H1 (cell line): ENCODE data around the gene RSU1. TPM values are rescaled to one million over a fixed set of nuclear protein-coding genes. Genes with fewer than 3 reads are reported as not detected.

Experiments used
- CTCF ChIA-PET: fragments of 300-600 bp; sonication (Branson Sonifier 250); formaldehyde crosslinking; loops from one replicate; lab custom pipeline; 2021; ENCODE audit not compliant: partially characterized antibody; lab: Charles Lee
- POLR2A ChIA-PET: fragments of 300-600 bp; sonication (Branson Sonifier 250); formaldehyde crosslinking; loops from one replicate; lab custom pipeline; 2021; ENCODE audit warnings: inconsistent platforms; ENCODE audit not compliant: partially characterized antibody; lab: Charles Lee
- DNase-seq, 2 experiments: peaks; one replicate each; pipeline versions ENCODE4 v3.0.0 to v3.0.0-alpha.2; 2010 to 2022; ENCODE audit warnings: low spot score in 2 of 2, low read depth in 1 of 2, mixed read lengths in 1 of 2
- FAIRE-seq: peaks from 2 replicates; lab custom pipeline; 2011; peaks lifted over from hg19 to GRCh38; lab: Jason Lieb, UNC
- H2AFZ ChIP-seq: 2 replicates; pipeline ENCODE4 v1.8.1; 2012; ENCODE audit warnings: low read length, inconsistent platforms
- H2AK5ac ChIP-seq: 2 replicates; pipeline ENCODE4 v1.6.1; 2013; ENCODE audit warnings: low read depth, low read length
- H2BK120ac ChIP-seq: replicated peaks from 2 replicates; pipeline ENCODE3; 2013; ENCODE audit warnings: low read depth, low read length, inconsistent platforms
- H2BK12ac ChIP-seq: 2 replicates; pipeline ENCODE4 v1.6.1; 2013; ENCODE audit warnings: low read depth, low read length
- H2BK15ac ChIP-seq: 2 replicates; pipeline ENCODE4 v1.6.1; 2013; ENCODE audit warnings: low read length
- H2BK20ac ChIP-seq: 2 replicates; pipeline ENCODE4 v1.6.1; 2013; ENCODE audit warnings: low read length
- H2BK5ac ChIP-seq: 2 replicates; pipeline ENCODE4 v1.6.1; 2013; ENCODE audit warnings: low read depth, low read length
- H3K14ac ChIP-seq: 2 replicates; pipeline ENCODE4 v1.6.1; 2013; ENCODE audit warnings: inconsistent platforms; ENCODE audit not compliant: insufficient read length
- H3K18ac ChIP-seq: 2 replicates; pipeline ENCODE4 v1.6.1; 2013; ENCODE audit warnings: low read length; ENCODE audit errors: extremely low read depth
- H3K23ac ChIP-seq: 2 replicates; pipeline ENCODE4 v1.6.1; 2013; ENCODE audit warnings: inconsistent platforms; ENCODE audit not compliant: insufficient read length
- H3K23me2 ChIP-seq: 2 replicates; pipeline ENCODE4 v1.6.1; 2013; ENCODE audit warnings: low read depth, low read length
- H3K27ac ChIP-seq: 2 replicates; pipeline ENCODE4 v1.6.1; 2011; ENCODE audit warnings: low read depth, low read length, inconsistent platforms
- H3K27me3 ChIP-seq, 4 experiments: replicated peaks in 1 of 4; 1 replicate in 1 of 4; 2 replicates in 3 of 4; pipeline versions ENCODE4 v1.6.1 to v1.8.1; 2011 to 2013; ENCODE audit warnings: low read length in 3 of 4, mild to moderate bottlenecking in 3 of 4, inconsistent platforms in 2 of 4, mixed read lengths in 2 of 4, moderate library complexity in 1 of 4; ENCODE audit not compliant: control insufficient read depth in 3 of 4, insufficient read depth in 3 of 4; ENCODE audit errors: extremely low read depth in 1 of 4
- H3K36me3 ChIP-seq, 4 experiments: 2 replicates each; pipeline versions ENCODE4 v1.6.1 to v1.8.1; 2011 to 2013; ENCODE audit warnings: mild to moderate bottlenecking in 4 of 4, low read length in 3 of 4, moderate library complexity in 2 of 4, control low read depth in 1 of 4, inconsistent platforms in 1 of 4; ENCODE audit not compliant: insufficient read depth in 4 of 4, control insufficient read depth in 2 of 4
- H3K4ac ChIP-seq: replicated peaks from 2 replicates; pipeline ENCODE3; 2013; ENCODE audit warnings: low read length, low read depth, mixed read lengths, inconsistent platforms; ENCODE audit not compliant: insufficient read length
- H3K4me1 ChIP-seq, 4 experiments: replicated peaks in 1 of 4; 1 replicate in 1 of 4; 2 replicates in 3 of 4; pipeline versions ENCODE4 v1.6.1 to v1.8.1; 2011 to 2013; ENCODE audit warnings: low read length in 3 of 4, inconsistent platforms in 2 of 4, mixed read lengths in 1 of 4; ENCODE audit not compliant: insufficient read depth in 4 of 4, control insufficient read depth in 3 of 4
- H3K4me2 ChIP-seq, 2 experiments: 2 replicates each; pipeline versions ENCODE4 v1.6.1 to v1.8.1; 2011 to 2013; ENCODE audit warnings: low read depth in 2 of 2, low read length in 2 of 2, control low read depth in 1 of 2, inconsistent platforms in 1 of 2, mild to moderate bottlenecking in 1 of 2; ENCODE audit not compliant: insufficient read depth in 1 of 2
- H3K4me3 ChIP-seq, 4 experiments: fragments of 200-600, 300-600 bp in 1 of 4; sonication (generic), shearing (Covaris generic), sonication (Bioruptor Twin) in 1 of 4; 2 replicates each; pipeline versions ENCODE4 v1.5.1 to v1.8.1; 2011 to 2016; ENCODE audit warnings: low read length in 4 of 4, low read depth in 3 of 4, control low read depth in 2 of 4, inconsistent platforms in 2 of 4, mild to moderate bottlenecking in 2 of 4, mixed read lengths in 1 of 4, moderate library complexity in 1 of 4; ENCODE audit not compliant: insufficient read depth in 2 of 4; ENCODE audit errors: extremely low read depth in 1 of 4
- H3K56ac ChIP-seq: replicated peaks from 2 replicates; pipeline ENCODE3; 2013; ENCODE audit warnings: low read depth, mild to moderate bottlenecking, mixed read lengths, low read length, inconsistent platforms; ENCODE audit not compliant: insufficient read length
- H3K79me1 ChIP-seq: 2 replicates; pipeline ENCODE4 v1.6.1; 2013; ENCODE audit warnings: low read depth, low read length, control low read depth
- H3K79me2 ChIP-seq, 2 experiments: 2 replicates each; pipeline versions ENCODE4 v1.6.1 to v1.8.1; 2012 to 2013; ENCODE audit warnings: low read length in 2 of 2, mild to moderate bottlenecking in 2 of 2, inconsistent platforms in 1 of 2; ENCODE audit not compliant: insufficient read depth in 2 of 2, control insufficient read depth in 1 of 2
- H3K9ac ChIP-seq, 4 experiments: replicated peaks in 1 of 4; 1 replicate in 1 of 4; 2 replicates in 3 of 4; pipeline versions ENCODE4 v1.6.1 to v1.8.1; 2011 to 2013; ENCODE audit warnings: low read depth in 3 of 4, low read length in 3 of 4, control low read depth in 2 of 4, mild to moderate bottlenecking in 2 of 4, moderate library complexity in 2 of 4, inconsistent platforms in 1 of 4; ENCODE audit errors: extremely low read depth in 1 of 4
- H3K9me3 ChIP-seq, 2 experiments: 2 replicates each; pipeline versions ENCODE4 v1.6.1 to v1.8.1; 2012 to 2013; ENCODE audit warnings: mild to moderate bottlenecking in 2 of 2, moderate library complexity in 2 of 2, control low read depth in 1 of 2, inconsistent platforms in 1 of 2, low read depth in 1 of 2, low read length in 1 of 2, mixed read lengths in 1 of 2; ENCODE audit not compliant: insufficient read depth in 2 of 2
- H4K20me1 ChIP-seq, 2 experiments: replicated peaks in 1 of 2; 2 replicates each; pipeline versions ENCODE3 to v1.8.1; 2011 to 2013; ENCODE audit warnings: inconsistent platforms in 2 of 2, low read length in 2 of 2, mild to moderate bottlenecking in 1 of 2; ENCODE audit not compliant: insufficient read depth in 2 of 2, control insufficient read depth in 1 of 2
- H4K5ac ChIP-seq: 2 replicates; pipeline ENCODE4 v1.6.1; 2013; ENCODE audit warnings: low read length, low read depth, mixed read lengths, inconsistent platforms; ENCODE audit not compliant: insufficient read length
- H4K8ac ChIP-seq: 2 replicates; pipeline ENCODE4 v1.8.0; 2013; ENCODE audit warnings: mild to moderate bottlenecking, moderate library complexity, low read length, inconsistent platforms; ENCODE audit not compliant: insufficient read depth; ENCODE audit errors: extremely low read depth
- H4K91ac ChIP-seq: replicated peaks from 2 replicates; pipeline ENCODE3; 2013; ENCODE audit warnings: low read length, mixed read lengths, inconsistent platforms; ENCODE audit not compliant: insufficient read length
- ASH2L ChIP-seq: fragments of 200-600, 300-600 bp; sonication (generic); IDR thresholded peaks from one replicate; pipeline ENCODE4 v1.7.1; 2017; ENCODE audit warnings: low read length
- CHD1 ChIP-seq: IDR thresholded peaks from 2 replicates; pipeline ENCODE4 v1.6.1; 2012; ENCODE audit warnings: low read depth, low read length, improper control_type of control experiment
- WGBS, 2 experiments: shearing (Covaris generic) in 1 of 2; methylation state at CpG; one replicate each; pipeline versions ENCODE4 v1.1.6 to v1.1.7; 2013 to 2015; ENCODE audit warnings: low lambda C conversion rate in 2 of 2, mixed read lengths in 2 of 2, inconsistent platforms in 1 of 2, low coverage in 1 of 2, missing lambda C conversion rate in 1 of 2; ENCODE audit not compliant: insufficient replicate concordance in 2 of 2, insufficient coverage in 1 of 2, insufficient read length in 1 of 2; ENCODE audit errors: extremely low coverage in 1 of 2, missing lambda C conversion rate in 1 of 2; 5-methylcytosine and 5-hydroxymethylcytosine counted together
- polyA plus RNA-seq, 7 experiments: library from polyadenylated mRNA; depleted of rRNA in 3 of 7; stranded (reverse) in 5 of 7; unstranded in 2 of 7; fragments of >200 nt in 5 of 7; fragments of 200-250 nt in 2 of 7; gene quantifications; 1 replicate in 5 of 7; 2 replicates in 1 of 7; 4 replicates in 1 of 7; pipeline versions ENCODE4 v1.2.1 to v1.2.3, GENCODE V29; 2011 to 2013; ENCODE audit warnings: missing spikeins in 2 of 7, mixed read lengths in 2 of 7
- total RNA-seq: library from RNA; stranded (reverse); fragmentation: NEBNext Ultra II Directional; extraction: Animal tissue kit (Norgen Biotek cat#: 25700); gene quantifications from 2 replicates; pipeline ENCODE4 v1.2.1, GENCODE V29; 2021
- TF ChIP-seq, protein P1 (sequence below), 3 experiments: IDR thresholded peaks; 1 replicate in 2 of 3; 2 replicates in 1 of 3; pipeline versions ENCODE4 v1.5.1 to v1.6.1; 2011; ENCODE audit warnings: low read length in 3 of 3, mild to moderate bottlenecking in 3 of 3, inconsistent platforms in 2 of 3, low read depth in 1 of 3, moderate library complexity in 1 of 3; ENCODE audit not compliant: insufficient read depth in 1 of 3; ENCODE audit errors: control extremely low read depth in 1 of 3

RSU1 gene
- total and polyA plus RNA-seq, 2 of the 8 experiments (the other 6 are each of a cell fraction or from before 2014, with no cell fraction given) = 50.0 to 68.2 TPM

DNA sequence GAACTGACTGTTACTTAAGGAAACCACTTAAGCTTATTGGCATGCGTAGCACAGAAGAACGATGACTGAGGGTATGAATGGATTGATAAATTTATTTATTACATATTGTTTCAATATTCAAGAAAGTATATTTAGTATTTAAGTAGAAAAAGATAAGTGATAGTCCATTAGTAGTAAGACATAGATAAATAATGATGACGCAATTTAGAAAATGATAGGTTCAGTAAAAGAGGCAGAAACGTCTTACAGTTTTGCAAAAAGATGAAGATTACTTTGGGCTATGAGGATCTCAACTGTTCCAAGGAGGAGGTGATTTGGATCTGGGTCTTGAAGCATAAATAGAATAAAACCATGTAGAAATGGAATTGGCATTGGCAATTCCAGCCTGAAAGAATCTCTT lies 36.6 kb upstream of the RSU1 start:
- no peak overlapping the region for H3K4me2 ChIP-seq
- H3K4me3 ChIP-seq = no peak overlapping the region
- TF ChIP-seq CHD1 = no peak
- TF ChIP-seq, protein P1, sequence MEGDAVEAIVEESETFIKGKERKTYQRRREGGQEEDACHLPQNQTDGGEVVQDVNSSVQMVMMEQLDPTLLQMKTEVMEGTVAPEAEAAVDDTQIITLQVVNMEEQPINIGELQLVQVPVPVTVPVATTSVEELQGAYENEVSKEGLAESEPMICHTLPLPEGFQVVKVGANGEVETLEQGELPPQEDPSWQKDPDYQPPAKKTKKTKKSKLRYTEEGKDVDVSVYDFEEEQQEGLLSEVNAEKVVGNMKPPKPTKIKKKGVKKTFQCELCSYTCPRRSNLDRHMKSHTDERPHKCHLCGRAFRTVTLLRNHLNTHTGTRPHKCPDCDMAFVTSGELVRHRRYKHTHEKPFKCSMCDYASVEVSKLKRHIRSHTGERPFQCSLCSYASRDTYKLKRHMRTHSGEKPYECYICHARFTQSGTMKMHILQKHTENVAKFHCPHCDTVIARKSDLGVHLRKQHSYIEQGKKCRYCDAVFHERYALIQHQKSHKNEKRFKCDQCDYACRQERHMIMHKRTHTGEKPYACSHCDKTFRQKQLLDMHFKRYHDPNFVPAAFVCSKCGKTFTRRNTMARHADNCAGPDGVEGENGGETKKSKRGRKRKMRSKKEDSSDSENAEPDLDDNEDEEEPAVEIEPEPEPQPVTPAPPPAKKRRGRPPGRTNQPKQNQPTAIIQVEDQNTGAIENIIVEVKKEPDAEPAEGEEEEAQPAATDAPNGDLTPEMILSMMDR (IDR thresholded peaks at IDR 0.05; ENCODE audit: control extremely low read depth in 1 of 3, insufficient read depth in 1 of 3, low read depth in 1 of 3, low read length in 3 of 3) = no peak
- no peak for TF ChIP-seq ASH2L
- TF ChIP-seq, all 59 proteins: peak for 0
- Histone ChIP-seq H4K91ac (no peak overlapping the region), H4K8ac (no peak overlapping the region), H2BK20ac (no peak overlapping the region), H2AK5ac (no peak overlapping the region), H3K79me1 (no peaks in the 10 kb centered on the region), H3K18ac (no peak overlapping the region), H3K27me3 (no peaks in the 10 kb centered on the region), H4K5ac (no peak overlapping the region), H3K27ac (no peak overlapping the region), H3K23ac (no peak overlapping the region), H3K23me2 (no peaks in the 10 kb centered on the region; the same call in 1 of the 2 replicates), H3K9me3 (no peaks in the 10 kb centered on the region), H3K79me2 (no peaks in the 10 kb centered on the region), H2BK5ac (no peak overlapping the region), H3K4ac (no peak overlapping the region), H4K20me1 (no peaks in the 10 kb centered on the region), H2BK12ac (no peak overlapping the region), H3K14ac (no peak overlapping the region), H3K56ac (no peak overlapping the region), H2AFZ (no peak overlapping the region), H3K4me1 (peaks cover 0 to 3% (median 0%) of the 10 kb centered on the region in 4 experiments; a peak in 2 of 7 replicates), H2BK15ac (no peak overlapping the region), H3K9ac (no peak overlapping the region), H2BK120ac (no peak overlapping the region), H3K36me3 (no peaks in the 10 kb centered on the region)
- FAIRE-seq = no peak
- WGBS, 2 experiments = 89% methylated on average over 4 of the region's 4 CpGs; no CpG with 5 or more reads in 1 of the 2 experiments
- POLR2A ChIA-PET = interaction anchor here (3.0 kb wide), 1 partner anchor 38 kb away, joined by 9 read pairs; no protein-coding TSS in a partner anchor
- no peak for DNase-seq
- CTCF ChIA-PET = interaction anchor here (1.2 to 2.8 kb wide), 10 partner anchors 9 to 405 kb away, joined by 3 to 12 read pairs (median 5); no protein-coding TSS in a partner anchor
